ENCODE data around the gene MPPE1.

MPPE1 gene

DNA sequence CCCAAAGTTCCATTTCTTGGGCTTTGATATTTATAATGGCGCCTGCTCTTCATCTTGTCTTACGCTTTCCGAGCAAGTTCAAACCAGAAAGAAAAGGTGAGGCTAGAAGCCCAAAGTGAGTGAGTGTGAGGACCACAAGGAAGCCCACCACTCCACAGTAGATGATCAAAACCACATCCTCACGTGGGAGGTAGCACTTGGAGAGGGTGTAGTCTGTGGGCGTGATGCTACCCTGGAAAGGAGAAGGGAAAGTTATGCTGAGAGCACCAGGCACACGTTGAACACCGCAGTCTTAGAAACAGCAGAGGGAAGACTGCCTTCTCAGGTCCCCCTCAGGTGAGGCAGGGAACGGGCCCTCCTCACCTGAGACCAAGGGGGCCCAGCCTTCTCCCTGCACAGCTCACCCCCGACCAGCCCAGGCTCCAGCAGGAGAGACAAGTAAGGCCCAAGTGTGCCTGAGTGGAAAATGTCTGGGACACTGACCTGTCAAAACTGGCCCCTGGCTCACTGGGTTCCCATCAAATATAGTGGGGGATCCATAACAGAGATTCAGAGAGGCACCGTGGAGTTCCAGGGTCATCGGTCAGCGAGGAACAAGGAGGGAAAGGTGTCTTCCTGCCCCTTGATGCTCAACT lies 23.6 kb downstream of the MPPE1 start:
- no peak for DNase-seq (ENCODE audit: low spot score)

DNA sequence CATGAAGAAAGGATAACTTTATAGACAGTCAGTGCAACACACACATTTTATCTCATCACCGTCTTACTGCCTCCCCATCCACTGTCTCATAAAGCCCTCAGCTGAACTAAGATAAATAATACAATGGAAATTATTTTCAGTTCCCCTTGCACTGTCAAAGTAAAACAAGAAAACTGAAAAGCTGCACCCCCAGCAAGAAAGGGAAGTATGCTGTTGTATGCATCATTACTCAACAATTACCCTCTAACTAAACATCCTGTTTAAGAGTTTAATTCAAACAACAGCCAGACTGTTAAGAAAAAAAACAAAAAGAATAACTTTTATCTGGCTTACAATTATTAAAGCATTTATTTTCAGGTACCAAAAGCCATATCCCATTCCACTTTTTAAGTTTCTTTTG lies 25.0 kb downstream of the MPPE1 start:
- no peak for DNase-seq (ENCODE audit: low spot score)

DNA sequence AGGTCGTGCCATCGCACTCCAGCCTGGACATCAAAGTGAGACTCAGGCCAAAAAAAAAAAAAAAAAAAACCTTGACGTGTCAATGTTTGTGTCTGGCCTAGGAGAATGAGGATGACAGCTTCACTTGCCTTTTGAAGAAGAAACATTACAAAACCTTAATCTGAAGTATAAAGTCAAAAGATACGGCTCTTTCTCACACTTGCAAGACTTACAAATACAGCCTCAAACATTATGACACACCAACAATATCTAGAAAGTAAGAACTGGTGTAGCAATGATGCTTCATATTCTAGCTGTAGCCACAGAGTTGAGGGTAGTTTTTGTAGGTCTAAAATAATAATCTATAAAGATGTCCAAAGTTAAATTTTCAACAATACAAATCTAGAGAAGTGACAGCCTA lies 25.5 kb downstream of the MPPE1 start:
- no peak for DNase-seq (ENCODE audit: low spot score)

DNA sequence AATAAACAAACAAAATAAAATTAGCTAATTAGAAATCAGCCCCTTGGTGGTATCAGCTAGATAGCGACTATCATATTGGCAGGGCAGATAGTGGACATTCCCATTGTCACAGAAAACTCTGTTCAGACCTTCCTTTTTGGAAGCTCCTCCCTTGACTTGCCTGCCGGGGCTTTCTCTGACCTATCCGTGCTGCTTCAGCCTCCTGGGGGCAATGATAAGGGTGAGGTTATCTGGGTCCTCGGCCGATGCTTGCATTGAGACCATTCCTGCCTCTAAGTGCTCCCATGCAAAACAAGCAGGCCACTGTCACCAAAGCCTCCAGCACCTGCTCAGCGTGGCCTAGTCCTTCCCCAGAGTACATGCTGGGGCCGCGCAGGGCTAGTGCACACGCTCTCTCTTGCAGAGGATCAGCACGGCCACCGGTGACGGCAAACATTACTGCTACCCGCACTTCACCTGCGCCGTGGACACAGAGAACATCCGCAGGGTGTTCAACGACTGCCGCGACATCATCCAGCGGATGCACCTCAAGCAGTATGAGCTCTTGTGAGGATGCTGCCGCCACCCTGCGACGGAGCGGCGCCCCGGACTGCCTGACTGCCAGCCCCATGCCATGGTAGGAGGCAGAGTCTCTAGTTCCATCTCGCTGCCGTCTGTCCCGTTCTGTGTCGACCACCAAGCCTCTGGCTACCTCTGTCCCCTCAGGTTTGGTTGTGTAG lies 27.4 kb downstream of the MPPE1 start:
- DNase-seq (ENCODE audit: low spot score) = no peak

DNA sequence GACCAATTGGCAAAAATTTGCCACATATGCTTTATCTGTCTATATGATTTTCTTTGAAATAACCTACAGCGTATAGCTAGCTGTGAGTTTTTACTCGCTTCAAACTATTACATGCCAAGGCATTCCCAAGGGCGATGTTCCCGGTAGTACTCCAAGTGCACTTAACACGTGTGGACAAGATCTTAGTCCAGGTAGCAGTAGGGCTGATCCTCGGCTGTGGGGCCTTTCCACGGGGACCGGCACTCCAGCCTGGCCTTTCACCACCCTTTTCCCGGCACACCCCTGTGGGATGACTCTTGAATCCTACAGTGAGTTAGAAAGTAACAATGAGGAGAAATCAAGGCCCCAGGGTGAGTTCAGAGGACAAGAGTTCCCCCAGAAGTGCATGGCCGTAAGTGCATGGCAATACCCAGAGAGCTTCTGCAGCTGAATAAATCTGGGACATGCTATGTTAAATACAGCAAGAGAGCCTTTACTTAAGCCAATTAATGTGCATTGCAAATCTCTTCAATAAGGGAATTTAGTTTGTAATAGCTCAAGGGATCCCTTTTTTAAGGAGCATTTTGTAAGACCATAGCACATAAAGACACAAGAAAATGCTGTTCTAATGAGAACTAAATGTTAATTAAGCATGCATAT lies 30.5 kb downstream of the MPPE1 start:
- no peak for DNase-seq (ENCODE audit: low spot score)

DNA sequence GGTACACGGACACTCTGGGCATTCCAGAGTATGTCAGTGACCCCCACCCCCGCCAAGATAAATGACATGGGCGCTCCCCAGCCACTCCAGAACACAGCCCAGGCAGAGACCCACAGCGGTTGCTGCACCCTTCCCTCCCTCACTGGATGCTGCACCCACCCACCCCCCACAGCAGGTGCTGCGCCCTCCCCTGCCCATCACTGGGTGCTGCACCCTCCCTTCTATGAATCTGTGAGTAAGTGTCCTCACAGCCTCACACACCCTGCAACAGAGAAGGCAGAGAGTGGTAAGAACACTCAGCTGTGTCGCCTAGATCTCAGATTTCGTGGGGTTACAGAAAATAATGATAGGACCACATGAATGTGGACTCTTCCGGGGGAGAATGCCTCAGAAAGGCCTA lies 33.4 kb downstream of the MPPE1 start:
- DNase-seq (ENCODE audit: low spot score) = no peak

DNA sequence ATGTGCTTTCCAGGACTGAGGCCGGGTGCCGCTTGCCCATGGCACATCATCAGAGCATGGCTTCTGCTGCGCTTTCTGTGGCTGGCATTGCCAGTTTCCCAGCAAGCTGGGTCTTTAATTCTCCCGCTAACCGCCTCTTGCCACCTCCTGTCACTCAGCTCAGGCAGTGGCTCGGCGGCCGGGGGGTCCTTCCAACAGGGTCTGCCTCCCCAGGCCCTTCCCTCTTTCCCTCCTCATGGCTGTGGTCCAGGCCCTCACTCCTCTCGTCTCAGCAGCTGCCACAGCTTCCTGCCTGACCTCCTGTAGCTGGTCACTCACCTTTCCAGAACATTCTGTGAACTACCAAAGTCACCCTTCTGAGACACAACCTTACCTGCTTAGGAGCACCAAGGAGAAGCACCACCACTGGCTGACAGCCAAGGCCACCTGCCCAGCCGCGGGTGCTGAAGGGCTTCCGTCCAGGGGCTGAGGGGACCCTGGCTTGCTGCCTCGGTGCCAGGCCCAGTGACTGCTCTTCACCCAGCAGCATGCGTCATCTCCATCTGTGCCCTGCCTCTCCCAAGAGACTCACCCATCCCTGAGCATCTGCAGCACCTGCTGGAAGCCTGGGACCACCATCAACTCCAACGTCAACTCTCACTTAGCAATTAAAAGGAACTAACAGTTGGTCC lies 34.3 kb downstream of the MPPE1 start:
- no peak for DNase-seq (ENCODE audit: low spot score)

DNA sequence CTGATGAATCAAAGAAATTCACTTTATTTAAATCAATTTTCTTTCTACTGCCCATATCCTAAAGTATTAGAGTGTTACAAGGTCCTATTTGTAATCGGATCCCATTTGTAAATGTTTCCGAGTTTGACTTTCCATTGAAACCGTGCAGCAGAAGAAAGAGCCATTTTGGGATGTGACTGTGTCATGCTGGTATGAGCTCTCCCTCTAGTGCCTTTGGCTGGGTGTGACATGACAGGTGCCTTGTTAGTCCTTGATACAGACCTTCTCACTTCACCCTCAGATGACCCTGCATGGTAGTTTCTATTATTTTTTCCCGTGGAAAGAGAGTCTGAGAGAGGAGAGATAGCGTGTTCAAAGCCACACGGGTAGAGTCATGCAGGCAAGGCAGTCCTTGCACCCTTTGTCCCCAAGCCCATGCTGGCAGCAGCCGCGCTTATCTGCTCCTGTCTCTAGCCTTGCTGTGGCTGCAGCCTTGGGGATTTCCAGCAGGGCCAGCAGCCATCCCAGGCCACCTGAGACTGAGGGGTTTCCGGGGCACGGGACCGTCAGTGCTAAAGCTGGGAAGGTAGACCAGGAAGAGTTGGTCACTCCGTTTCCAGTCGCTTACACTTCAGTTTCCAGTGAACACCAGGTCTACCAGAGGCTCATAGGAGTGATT lies 35.5 kb downstream of the MPPE1 start:
- no peak for DNase-seq (ENCODE audit: low spot score)

DNA sequence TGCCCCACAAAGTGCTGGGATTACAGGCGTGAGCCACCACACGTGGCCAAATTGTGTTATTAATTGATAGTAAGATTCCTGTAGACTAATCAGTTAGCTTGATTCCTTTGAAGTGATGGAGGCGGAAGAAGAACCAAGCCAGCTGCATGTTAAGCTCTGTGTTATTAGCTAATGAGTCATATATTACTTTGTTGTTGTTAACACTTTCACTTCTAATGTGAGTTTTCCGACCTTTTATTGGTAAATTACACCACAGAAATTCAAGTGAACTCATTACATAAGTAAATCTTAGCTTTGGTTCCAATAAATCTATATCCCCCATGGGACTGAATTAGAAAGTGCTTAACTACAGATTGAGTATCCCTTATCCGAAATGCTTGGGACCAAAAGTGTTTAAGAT lies 36.6 kb downstream of the MPPE1 start:
- no peak for DNase-seq (ENCODE audit: low spot score)

DNA sequence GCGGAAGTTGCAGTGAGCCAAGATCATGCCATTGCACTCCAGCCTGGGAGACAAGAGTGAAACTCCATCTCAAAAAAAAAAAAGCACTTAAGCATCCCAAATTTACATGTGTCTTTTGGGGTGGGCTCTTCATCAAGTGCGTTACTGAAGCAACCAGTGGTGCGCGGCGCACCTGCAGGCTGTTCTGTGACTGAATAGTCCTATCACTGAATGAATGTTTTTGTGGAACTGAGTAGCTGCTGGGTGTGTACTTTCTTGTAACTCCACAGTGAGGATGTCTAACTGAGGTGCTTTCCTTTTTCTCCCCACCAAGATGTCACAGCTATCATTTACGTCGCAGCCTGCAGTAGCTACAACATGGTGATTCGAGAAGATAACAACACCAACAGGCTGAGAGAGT lies 39.9 kb downstream of the MPPE1 start:
- no peak for DNase-seq (ENCODE audit: low spot score)

DNA sequence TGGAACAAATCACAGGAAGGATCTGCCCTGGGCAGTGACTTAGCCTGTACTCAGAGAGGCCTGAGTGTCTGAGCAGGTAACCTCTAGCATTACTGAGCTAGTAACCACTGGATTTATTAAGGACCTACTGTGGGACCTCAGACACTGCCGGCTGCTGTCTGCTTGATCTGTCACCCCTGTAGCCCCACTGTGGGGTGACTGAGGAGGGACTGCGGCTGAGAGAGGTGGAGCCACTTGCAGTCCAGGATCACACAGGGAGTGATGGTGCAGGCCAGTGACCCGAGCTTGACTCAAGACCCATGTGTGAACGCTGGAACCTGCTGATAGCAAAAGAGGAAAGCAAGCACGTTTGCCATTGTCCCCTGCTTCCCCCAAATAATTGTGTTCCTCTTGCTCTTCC lies 41.4 kb downstream of the MPPE1 start:
- DNase-seq (ENCODE audit: low spot score) = no peak

DNA sequence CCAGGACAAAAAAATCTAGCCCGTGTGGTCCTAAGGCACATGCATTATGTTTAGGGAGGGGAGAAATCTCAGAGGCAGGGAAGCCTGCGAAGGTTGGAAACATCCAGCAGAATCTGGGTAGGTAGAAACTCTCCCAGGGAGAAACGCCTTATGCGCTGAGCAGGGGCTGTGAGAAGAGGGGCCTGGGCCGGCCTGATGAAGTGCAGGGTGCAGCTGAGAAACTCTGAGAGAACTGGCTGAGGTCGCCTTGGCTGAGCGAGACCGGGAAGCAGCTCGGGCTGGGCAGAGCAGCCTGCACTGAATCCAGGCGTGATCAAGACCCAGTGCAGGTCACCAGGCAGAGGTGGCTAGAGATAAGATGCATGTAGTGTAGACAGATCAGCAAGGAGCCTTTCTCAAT lies 41.8 kb downstream of the MPPE1 start:
- no peak for DNase-seq (ENCODE audit: low spot score)

DNA sequence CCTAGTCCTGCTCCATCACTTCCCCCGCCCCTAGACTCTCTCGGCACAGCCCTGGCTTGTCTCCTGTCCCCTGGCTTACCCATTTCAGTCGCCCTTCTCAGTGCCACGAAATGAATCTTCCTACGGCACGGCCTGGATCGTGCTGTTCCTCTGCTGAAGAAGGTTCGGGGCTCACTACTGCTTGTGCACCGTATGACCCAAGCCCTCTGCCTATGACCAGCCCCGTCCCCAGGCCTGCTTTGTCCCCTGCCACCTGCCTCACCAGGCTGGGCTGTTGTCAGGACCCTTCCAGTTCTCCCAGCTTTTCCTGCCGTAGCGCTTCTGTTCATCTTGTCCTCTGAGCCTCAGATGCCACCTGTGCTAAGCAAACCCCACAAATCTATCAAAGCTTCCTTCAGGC lies 43.0 kb downstream of the MPPE1 start:
- DNase-seq (ENCODE audit: low spot score) = no peak

DNA sequence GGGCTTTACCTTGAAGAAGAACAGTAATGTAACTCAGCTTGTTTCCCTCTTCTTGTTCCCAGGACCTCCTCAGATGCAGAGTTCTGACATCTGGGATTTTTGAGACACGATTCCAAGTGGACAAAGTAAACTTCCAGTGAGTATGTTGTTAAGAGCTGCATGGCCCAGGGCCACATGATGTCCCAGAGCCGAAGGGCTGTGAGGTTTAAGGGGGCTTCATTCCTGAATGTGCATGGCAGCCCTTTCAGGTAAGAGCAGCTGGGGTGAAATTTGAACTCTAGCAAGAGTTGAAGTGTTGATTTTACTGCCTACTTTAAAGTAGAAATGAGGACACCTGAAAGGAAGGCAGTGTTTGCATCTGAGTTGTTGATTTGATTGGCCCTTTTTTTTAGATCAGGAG lies 43.6 kb downstream of the MPPE1 start:
- DNase-seq (ENCODE audit: low spot score) = no peak

DNA sequence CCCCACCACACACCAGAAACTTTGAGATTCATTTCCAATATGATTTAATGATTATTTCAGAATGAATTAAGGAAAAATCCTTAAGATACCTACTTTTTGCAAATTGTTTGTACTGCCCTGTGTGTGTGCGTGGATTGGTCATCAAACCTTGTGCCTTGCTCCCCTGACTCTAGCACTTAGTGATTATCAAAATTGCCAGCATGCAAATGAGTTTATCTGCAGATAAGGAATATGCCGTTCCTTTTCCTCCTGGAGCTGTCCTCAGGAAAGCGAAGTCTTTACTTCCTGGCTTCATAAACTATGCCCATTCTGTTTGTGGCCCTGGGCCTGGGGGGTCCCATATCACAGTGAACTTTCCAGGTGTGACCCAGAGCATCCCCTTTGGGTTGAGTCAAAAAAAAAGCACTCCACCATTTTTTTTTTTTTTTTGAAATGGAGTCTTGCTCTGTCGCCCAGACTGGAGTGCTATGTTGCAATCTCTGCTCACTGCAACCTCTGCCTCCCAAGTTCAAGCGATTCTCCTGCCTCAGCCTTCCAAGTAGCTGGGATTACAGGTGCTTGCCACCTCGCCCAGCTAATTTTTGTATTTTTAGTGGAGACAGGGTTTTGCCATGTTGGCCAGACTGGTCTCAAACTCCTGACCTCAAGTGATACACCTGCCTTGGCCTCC lies 45.5 kb downstream of the MPPE1 start:
- no peak for DNase-seq (ENCODE audit: low spot score)

DNA sequence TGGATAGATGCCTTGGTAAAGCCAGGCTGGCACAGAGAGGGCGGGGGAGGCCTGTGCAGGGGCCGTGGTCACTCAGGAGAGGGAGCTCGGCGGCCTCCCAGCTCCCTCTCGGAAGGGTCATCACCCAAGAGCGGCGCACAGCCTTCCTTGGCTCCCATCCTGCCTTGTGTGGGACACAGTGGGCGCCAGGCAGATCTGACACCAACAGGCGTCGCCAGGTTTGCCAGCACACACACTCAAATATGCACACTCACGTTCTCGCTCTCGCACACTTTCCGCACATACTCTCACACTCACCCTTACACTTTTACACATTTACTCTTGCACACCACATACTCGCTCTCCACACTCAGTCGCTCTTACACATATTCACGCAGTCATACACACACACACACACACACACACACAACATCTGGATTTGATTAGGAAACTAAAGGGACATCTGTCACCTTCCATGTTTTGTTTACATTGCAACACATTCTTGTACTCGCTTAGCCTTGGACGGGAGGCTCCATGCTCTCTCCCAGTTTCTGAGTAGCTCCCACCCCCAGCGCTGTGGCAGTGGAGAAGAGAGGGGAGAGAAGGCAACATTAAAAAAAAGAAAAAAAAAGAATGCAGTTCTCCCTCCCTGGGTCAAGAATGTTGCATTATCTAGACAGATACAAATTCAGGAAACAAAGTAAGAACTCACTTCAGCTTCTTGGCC lies 46.4 kb downstream of the MPPE1 start:
- DNase-seq (ENCODE audit: low spot score) = no peak

DNA sequence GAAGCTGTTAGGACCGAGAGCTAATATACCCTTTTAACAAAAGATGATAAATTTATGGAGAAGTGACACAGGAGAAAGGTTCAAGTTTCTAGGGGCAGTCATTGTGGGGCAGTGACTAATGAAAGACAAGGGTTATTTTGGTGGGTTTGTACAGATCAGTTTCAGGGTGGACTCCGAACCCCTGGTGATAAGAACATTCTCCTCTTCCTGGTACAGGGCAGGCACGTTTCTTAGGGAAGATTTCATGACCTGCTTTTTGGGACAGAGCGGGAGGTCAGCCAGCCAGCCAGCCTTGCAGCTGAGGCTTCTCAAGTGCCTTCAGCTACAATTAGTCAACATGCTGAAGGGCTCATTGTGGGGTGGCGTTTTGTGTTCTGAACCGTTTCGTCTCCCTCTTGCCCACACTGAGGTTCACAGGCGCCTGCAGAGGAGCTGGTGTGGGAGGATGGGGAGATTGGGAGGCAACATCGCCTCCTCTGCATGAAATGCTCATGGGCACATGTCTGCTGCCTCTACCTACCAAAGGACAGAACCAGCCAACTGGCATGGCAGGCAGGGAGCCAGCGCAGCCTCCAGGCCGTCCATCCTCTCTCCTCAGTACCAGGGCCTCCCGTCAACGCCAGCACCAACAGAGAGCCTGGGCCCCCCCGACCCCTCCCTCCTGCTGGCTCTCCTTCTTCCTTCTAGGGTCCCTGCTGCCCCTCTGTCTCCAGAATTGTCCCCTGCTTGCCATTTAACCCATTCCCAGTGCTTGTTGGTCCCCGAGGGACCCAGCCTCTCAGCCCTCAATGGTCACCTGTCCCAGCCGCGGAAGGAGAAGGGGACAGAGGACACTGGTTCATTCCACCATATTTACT lies 47.3 kb downstream of the MPPE1 start:
- no peak for DNase-seq (ENCODE audit: low spot score)

DNA sequence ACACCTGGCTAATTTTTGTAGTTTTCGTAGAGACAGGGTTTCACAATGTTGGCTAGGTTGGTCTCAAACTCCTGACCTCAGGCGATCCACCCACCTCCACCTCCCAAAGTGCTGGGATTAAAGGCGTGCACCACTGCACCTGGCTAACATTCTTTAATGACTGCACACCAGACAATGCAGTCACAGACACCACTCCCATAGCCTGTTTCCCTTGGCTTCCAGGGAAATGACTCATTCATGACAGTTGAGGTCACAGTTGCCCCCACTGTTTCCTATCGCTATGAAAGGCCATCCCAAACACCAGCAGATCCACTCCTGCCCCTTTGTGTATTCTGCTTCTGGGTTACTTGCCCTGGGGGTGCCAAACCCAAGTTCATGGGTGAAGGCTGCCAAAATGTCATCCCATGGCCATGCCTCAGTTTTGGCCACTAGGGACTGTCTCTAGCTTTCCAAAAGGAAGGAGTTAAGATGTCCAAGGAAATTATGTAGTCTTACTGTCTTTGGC lies 48.2 kb downstream of the MPPE1 start:
- no peak for DNase-seq (ENCODE audit: low spot score)

DNA sequence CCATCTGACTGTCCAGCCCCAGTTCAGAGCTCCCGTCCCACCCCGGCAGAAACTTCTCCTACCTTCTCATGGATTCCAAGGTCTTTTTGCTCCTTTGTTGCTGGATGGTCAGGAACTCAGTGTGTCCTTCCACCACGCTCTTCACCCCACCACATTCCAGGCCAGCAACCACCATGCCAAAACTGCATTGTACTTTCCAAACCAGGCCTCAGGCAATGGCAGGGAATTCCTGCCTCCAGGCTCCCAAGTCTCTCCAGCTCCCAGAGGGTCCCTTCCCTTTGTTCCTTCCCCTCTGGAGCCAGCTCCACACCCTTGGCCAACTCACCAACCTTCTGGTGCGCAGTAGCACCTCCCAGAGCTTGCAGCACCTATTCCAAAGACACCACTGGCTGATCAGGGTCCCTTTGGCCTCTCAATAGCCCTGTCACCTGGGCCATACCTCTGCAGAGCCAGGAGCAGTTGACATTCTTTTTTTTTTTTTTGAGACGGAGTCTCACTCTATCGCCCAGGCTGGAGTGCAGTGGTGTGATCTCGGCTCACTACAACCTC lies 48.8 kb downstream of the MPPE1 start:
- DNase-seq (ENCODE audit: low spot score) = no peak
